Measurements from ENCODE around the gene CTSA. TPM values are rescaled to one million over a fixed set of nuclear protein-coding genes. Genes with fewer than 3 reads are reported as not detected.
A peak's percentile ranks its signal among the peaks of the same experiment; 100 is the strongest.
"Not testable (repeated sequence)": the region's sequence is repeated elsewhere in the genome, so short reads cannot be mapped to it uniquely, and the experiment has no call there.

Gene CTSA
- total RNA-seq, 1 donor from 2014 or later, result 172 TPM

- Mint-ChIP-seq H3K4me3 (ENCODE audit: unreplicated experiment) (no peak overlapping the region), H3K36me3 (ENCODE audit: low read depth) (no peaks in the 10 kb centered on the region), H3K27me3 (ENCODE audit: low read depth) (no peaks in the 10 kb centered on the region), H3K4me1 (ENCODE audit: low read depth) (peaks cover 17% of the 10 kb centered on the region), H3K9me3 (ENCODE audit: low read depth) (no peaks in the 10 kb centered on the region), H3K27ac (ENCODE audit: unreplicated experiment) (no peak overlapping the region)
- TF ChIP-seq CTCF (IDR thresholded peaks at IDR 0.05), result no peak
- DNase-seq (ENCODE audit: low spot score), result no peak
These were observed 35.6 kb downstream of the CTSA start for GRCh38 chr20:45926731-45927070.

DNA sequence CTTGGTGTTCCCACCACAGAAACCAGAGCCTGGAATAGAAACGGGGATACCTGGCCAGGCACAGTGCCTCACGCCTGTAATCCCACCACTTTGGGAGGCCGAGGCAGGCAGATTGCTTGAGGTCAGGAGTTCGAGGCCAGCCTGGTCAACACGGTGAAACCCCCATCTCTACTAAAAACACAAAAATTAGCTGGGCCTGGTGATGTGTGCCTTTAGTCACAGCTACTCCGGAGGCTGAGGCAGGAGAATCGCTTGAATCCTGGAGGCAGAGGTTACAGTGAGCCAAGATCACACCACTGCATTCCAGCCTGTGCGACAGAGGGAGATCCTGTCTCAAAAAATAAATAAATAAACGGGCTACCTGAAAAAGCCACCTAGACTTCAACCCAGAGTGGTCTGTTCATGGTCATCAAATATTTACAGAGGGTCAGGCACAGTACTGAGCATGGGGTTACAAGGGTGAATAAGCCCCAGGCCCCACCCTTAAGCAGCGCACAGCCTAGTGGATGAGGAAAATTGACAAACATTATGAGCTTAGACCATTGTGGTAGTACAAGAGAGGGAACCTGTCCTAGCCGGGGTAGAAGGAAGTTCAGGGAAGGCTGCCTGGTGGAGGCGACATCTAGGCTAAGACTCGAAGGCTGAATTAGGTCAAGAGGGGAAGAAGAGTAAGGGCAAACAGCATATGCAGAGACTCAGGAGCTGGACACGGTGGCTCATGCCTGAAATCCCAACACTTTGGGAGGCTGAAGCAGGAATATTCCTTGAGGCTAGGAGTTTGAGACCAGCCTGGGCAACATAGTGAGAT lies 36.1 kb downstream of the CTSA start:
- no peak for TF ChIP-seq CTCF (IDR thresholded peaks at IDR 0.05)
- H3K9me3 Mint-ChIP-seq (ENCODE audit: low read depth), result no peaks in the 10 kb centered on the region
- H3K4me3 Mint-ChIP-seq (ENCODE audit: unreplicated experiment), result no peak overlapping the region
- DNase-seq (ENCODE audit: low spot score), result no peak
- no peaks in the 10 kb centered on the region for H3K27me3 Mint-ChIP-seq (ENCODE audit: low read depth)
- no peak overlapping the region for H3K27ac Mint-ChIP-seq (ENCODE audit: unreplicated experiment)
- no peaks in the 10 kb centered on the region for H3K36me3 Mint-ChIP-seq (ENCODE audit: low read depth)
- peaks cover 14% of the 10 kb centered on the region for H3K4me1 Mint-ChIP-seq (ENCODE audit: low read depth)

GRCh38 chr20:45931680-45932079 lies 40.5 kb downstream of the CTSA start:
- not testable (repeated sequence) for H3K27me3 Mint-ChIP-seq (ENCODE audit: low read depth); H3K27ac Mint-ChIP-seq (ENCODE audit: unreplicated experiment); H3K4me3 Mint-ChIP-seq (ENCODE audit: unreplicated experiment); DNase-seq (ENCODE audit: low spot score); H3K36me3 Mint-ChIP-seq (ENCODE audit: low read depth); H3K9me3 Mint-ChIP-seq (ENCODE audit: low read depth)
- peaks cover 10% of the 10 kb centered on the region for H3K4me1 Mint-ChIP-seq (ENCODE audit: low read depth)

- Mint-ChIP-seq H3K9me3 (ENCODE audit: low read depth) (no peaks in the 10 kb centered on the region), H3K27me3 (ENCODE audit: low read depth) (no peaks in the 10 kb centered on the region), H3K4me1 (ENCODE audit: low read depth) (peaks cover 13% of the 10 kb centered on the region), H3K27ac (ENCODE audit: unreplicated experiment) (peak overlapping the region; percentile 96), H3K36me3 (ENCODE audit: low read depth) (peaks cover 11% of the 10 kb centered on the region), H3K4me3 (ENCODE audit: unreplicated experiment) (peak overlapping the region; percentile 93)
- TF ChIP-seq CTCF (IDR thresholded peaks at IDR 0.05), result peak; percentile 63
- no peak for DNase-seq (ENCODE audit: low spot score)
These were observed 42.3 kb downstream of the CTSA start for GRCh38 chr20:45933266-45934045.

GRCh38 chr20:45934046-45934585 lies 43.0 kb downstream of the CTSA start:
- peaks cover 14% of the 10 kb centered on the region for H3K36me3 Mint-ChIP-seq (ENCODE audit: low read depth)
- no peak for DNase-seq (ENCODE audit: low spot score)
- H3K9me3 Mint-ChIP-seq (ENCODE audit: low read depth), result no peaks in the 10 kb centered on the region
- H3K4me3 Mint-ChIP-seq (ENCODE audit: unreplicated experiment), result peak overlapping the region; percentile 93
- H3K27me3 Mint-ChIP-seq (ENCODE audit: low read depth), result no peaks in the 10 kb centered on the region
- peaks cover 13% of the 10 kb centered on the region for H3K4me1 Mint-ChIP-seq (ENCODE audit: low read depth)
- peak overlapping the region; percentile 96 for H3K27ac Mint-ChIP-seq (ENCODE audit: unreplicated experiment)
- TF ChIP-seq CTCF (IDR thresholded peaks at IDR 0.05), result no peak
